ENCODE data around the gene RABL2A. TPM values are rescaled to one million over a fixed set of nuclear protein-coding genes. Genes with fewer than 3 reads are reported as not detected.
"Not testable (repeated sequence)": the region's sequence is repeated elsewhere in the genome, so short reads cannot be mapped to it uniquely, and the experiment has no call there.

The RABL2A gene
- total RNA-seq, 2 experiments from 2014 or later: 11.8 TPM

DNA sequence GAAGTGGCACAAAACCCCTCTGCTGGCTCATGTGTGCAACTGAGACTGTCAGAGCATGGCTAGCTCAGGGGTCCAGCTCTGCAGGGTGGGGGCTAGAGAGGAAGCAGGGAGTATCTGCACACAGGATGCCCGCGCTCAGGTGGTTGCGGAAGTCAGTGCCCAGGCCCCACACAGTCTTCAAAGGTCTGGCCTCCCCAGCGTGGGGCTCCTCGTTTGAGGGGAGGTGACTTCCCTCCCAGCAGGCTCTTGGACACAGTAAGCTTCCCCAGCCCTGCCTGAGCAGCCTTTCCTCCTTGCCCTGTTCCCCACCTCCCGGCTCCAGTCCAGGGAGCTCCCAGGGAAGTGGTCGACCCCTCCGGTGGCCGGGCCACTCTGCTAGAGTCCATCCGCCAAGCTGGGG is 29.9 kb upstream of the RABL2A start:
- H3K4me1 Mint-ChIP-seq (ENCODE audit: low read depth); H3K27ac Mint-ChIP-seq; DNase-seq; H3K36me3 Mint-ChIP-seq (ENCODE audit: low read depth); H3K4me3 Mint-ChIP-seq; H3K9me3 Mint-ChIP-seq; POLR2A ChIA-PET; CTCF ChIA-PET; ATAC-seq; intact Hi-C loops (cut with micrococcal nuclease); H3K27me3 Mint-ChIP-seq: not testable (repeated sequence)

DNA sequence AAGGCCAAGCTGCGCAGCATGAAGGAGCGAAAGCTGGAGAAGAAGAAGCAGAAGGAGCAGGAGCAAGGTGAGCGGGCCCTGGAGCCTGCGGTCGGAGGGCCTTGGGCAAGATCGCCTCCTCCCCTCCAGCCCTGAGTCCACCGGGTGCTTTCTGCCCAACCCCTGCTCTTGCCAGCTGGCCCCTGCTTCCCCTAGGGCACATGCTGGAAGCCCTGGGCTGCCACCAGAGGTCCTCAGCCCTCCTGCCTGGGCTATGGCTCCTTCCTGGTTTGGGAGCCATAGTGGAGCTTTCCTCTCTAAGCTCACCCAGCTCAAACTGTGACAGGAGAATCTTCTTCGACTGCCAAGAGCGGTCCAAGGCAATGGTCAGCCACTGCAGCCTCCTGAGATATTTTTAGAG is 29.5 kb upstream of the RABL2A start:
- intact Hi-C loops (cut with micrococcal nuclease); CTCF ChIA-PET: not testable (repeated sequence)

DNA sequence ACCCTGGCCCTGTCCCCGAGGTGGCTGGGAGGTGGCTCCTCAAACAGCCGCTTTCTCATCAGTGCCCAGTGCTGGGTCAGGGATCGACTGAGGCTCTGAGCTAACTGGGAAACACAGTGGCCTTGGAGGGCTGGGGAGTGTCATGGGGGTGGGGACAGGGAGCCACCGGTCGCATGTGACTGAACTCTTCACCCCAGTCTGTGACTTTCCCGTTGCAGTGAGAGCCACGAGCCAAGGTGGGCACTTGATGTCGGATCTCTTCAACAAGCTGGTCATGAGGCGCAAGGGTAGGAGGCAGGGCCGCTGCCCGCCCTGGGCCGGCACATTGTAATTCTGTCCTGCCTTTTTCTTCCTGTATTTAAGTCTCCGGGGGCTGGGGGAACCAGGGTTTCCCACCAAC is 28.9 kb upstream of the RABL2A start:
- CTCF ChIA-PET; H3K27me3 Mint-ChIP-seq; H3K9me3 Mint-ChIP-seq; H3K27ac Mint-ChIP-seq; intact Hi-C loops (cut with micrococcal nuclease); H3K36me3 Mint-ChIP-seq (ENCODE audit: low read depth); ATAC-seq; H3K4me1 Mint-ChIP-seq (ENCODE audit: low read depth); H3K4me3 Mint-ChIP-seq; POLR2A ChIA-PET; DNase-seq: not testable (repeated sequence)

More for the DNA sequence above, 29.5 kb upstream of the RABL2A start:
- POLR2A ChIA-PET; H3K27ac Mint-ChIP-seq; H3K4me3 Mint-ChIP-seq; H3K27me3 Mint-ChIP-seq; H3K9me3 Mint-ChIP-seq; H3K4me1 Mint-ChIP-seq (ENCODE audit: low read depth); H3K36me3 Mint-ChIP-seq (ENCODE audit: low read depth); ATAC-seq: not testable (repeated sequence)
- peak; percentile 21 for DNase-seq

DNA sequence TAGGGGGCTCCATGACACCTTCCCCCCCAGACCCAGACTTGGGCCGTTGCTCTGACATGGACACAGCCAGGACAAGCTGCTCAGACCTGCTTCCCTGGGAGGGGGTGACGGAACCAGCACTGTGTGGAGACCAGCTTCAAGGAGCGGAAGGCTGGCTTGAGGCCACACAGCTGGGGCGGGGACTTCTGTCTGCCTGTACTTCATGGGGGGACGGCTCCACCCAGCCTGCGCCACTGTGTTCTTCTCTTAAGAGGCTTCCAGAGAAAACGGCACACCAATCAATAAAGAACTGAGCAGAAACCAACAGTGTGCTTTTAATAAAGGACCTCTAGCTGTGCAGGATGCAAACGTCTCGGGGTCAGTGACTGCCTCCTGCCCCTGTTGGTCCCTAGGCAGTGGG is 28.3 kb upstream of the RABL2A start:
- POLR2A ChIA-PET; H3K4me3 Mint-ChIP-seq; H3K4me1 Mint-ChIP-seq (ENCODE audit: low read depth); intact Hi-C loops (cut with micrococcal nuclease); H3K36me3 Mint-ChIP-seq (ENCODE audit: low read depth); H3K27me3 Mint-ChIP-seq; CTCF ChIA-PET; ATAC-seq; H3K27ac Mint-ChIP-seq; H3K9me3 Mint-ChIP-seq; DNase-seq: not testable (repeated sequence)

DNA sequence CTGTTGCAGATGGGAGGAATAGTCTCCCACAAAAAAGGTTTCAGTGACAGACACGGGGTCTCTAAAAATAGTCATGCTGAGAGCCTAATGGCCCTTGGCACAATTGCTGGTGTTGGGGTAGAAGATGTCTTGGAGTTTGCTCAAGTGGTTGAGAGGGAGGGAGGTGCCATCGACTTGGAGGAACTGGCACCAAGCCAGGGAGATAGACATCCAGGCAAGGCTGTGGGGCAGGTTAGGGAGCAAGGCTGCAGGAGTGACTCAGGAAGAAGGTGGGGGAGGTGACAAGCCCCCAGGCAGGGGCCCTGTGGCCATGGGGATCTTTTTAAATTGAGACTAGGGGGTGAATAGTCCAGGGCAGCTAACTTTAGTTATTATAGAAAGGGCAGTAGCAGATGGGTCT is 27.9 kb upstream of the RABL2A start:
- H3K36me3 Mint-ChIP-seq (ENCODE audit: low read depth); POLR2A ChIA-PET; ATAC-seq; H3K4me3 Mint-ChIP-seq; CTCF ChIA-PET; H3K27ac Mint-ChIP-seq; H3K9me3 Mint-ChIP-seq; DNase-seq; H3K27me3 Mint-ChIP-seq; H3K4me1 Mint-ChIP-seq (ENCODE audit: low read depth); intact Hi-C loops (cut with micrococcal nuclease): not testable (repeated sequence)

DNA sequence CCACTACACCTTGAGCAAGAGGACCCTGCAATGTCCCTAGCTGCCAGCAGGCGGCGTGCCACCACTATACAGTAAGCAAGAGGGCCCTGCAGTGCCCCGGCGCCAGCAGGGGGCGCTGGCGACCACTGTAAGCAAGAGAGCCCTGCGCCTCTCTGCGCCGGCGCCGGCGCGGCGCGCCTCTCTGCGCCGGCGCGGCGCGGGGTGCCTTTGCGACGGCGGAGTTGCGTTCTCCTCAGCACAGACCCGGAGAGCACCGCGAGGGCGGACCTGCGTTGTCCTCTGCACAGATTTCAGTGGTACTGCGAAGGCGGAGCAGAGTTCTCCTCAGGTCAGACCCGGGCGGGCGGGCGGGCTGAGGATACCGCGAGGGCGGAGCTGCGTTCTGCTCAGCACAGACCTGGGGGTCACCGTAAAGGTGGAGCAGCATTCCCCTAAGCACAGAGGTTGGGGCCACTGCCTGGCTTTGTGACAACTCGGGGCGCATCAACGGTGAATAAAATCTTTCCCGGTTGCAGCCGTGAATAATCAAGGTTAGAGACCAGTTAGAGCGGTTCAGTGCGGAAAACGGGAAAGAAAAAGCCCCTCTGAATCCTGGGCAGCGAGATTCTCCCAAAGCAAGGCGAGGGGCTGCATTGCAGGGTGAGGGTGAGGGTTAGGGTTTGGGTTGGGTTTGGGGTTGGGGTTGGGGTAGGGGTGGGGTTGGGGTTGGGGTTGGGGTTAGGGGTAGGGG is 24.9 kb upstream of the RABL2A start:
- POLR2A ChIA-PET; H3K4me1 Mint-ChIP-seq (ENCODE audit: low read depth); ATAC-seq; H3K27ac Mint-ChIP-seq; H3K9me3 Mint-ChIP-seq; H3K36me3 Mint-ChIP-seq (ENCODE audit: low read depth); H3K27me3 Mint-ChIP-seq; H3K4me3 Mint-ChIP-seq: not testable (repeated sequence)
- TF ChIP-seq, protein P1, sequence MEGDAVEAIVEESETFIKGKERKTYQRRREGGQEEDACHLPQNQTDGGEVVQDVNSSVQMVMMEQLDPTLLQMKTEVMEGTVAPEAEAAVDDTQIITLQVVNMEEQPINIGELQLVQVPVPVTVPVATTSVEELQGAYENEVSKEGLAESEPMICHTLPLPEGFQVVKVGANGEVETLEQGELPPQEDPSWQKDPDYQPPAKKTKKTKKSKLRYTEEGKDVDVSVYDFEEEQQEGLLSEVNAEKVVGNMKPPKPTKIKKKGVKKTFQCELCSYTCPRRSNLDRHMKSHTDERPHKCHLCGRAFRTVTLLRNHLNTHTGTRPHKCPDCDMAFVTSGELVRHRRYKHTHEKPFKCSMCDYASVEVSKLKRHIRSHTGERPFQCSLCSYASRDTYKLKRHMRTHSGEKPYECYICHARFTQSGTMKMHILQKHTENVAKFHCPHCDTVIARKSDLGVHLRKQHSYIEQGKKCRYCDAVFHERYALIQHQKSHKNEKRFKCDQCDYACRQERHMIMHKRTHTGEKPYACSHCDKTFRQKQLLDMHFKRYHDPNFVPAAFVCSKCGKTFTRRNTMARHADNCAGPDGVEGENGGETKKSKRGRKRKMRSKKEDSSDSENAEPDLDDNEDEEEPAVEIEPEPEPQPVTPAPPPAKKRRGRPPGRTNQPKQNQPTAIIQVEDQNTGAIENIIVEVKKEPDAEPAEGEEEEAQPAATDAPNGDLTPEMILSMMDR (IDR thresholded peaks at IDR 0.05): peak; percentile 67
- intact Hi-C loops (cut with micrococcal nuclease): loop anchor here (5.0 kb wide), 1 partner anchor 90 kb away; no protein-coding TSS in a partner anchor
- DNase-seq: peak; percentile 88
- CTCF ChIA-PET: interaction anchor here (0.6 kb wide), 1 partner anchor 349 kb away, joined by 3 read pairs; no protein-coding TSS in a partner anchor

DNA sequence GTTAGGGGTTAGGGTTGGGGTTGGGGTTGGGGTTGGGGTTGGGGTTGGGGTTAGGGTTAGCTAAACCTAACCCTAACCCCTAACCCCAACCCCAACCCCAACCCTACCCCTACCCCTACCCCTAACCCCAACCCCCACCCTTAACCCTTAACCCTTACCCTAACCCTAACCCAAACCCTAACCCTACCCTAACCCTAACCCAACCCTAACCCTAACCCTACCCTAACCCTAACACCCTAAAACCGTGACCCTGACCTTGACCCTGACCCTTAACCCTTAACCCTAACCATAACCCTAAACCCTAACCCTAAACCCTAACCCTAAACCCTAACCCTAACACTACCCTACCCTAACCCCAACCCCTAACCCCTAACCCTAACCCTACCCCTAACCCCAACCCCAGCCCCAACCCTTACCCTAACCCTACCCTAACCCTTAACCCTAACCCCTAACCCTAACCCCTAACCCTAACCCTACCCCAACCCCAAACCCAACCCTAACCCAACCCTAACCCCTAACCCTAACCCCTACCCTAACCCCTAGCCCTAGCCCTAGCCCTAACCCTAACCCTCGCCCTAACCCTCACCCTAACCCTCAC is 24.1 kb upstream of the RABL2A start:
- no peak for ATAC-seq
- Mint-ChIP-seq H3K4me1 (ENCODE audit: low read depth) (peaks cover 7% of the 10 kb centered on the region), H3K27ac (peak overlapping the region; percentile 94), H3K27me3 (no peaks in the 10 kb centered on the region), H3K9me3 (no peaks in the 10 kb centered on the region), H3K4me3 (peak overlapping the region; percentile 92), H3K36me3 (ENCODE audit: low read depth) (peaks cover 1% of the 10 kb centered on the region)
- POLR2A ChIA-PET: interaction anchor here (1.5 kb wide), 1 partner anchor 97 kb away, joined by 3 read pairs; no protein-coding TSS in a partner anchor
- intact Hi-C loops (cut with micrococcal nuclease): loop anchor here (5.0 kb wide), 1 partner anchor 89 kb away; no protein-coding TSS in a partner anchor
- CTCF ChIA-PET: interaction anchor here (0.7 to 2.4 kb wide), 4 partner anchors 89 to 104 kb away, joined by 3 to 16 read pairs (median 8); no protein-coding TSS in a partner anchor
- TF ChIP-seq, protein P1 (IDR thresholded peaks at IDR 0.05): no peak
- DNase-seq: no peak

DNA sequence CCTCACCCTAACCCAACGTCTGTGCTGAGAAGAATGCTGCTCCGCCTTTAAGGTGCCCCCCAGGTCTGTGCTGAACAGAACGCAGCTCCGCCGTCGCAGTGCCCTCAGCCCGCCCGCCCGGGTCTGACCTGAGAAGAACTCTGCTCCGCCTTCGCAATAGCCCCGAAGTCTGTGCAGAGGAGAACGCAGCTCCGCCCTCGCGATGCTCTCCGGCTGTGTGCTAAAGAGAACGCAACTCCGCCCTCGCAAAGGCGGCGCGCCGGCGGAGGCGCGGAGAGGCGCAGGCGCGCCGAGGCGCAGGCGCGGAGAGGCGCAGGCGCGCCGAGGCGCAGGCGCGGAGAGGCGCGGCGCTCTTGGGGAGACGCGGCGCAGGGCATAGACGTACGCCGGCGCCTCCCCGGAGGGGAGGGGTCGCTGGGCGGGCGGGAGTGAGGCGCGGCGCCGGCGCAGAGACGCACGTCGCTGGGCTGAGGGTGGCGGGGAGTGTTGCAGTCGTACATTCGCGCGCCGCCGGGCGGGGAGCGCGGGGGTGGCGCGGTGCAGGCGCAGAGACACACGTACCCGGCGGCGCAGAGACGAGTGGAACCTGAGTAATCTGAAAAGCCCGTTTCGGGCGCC is 23.5 kb upstream of the RABL2A start:
- Mint-ChIP-seq H3K27ac (peak overlapping the region; percentile 98), H3K4me3 (peak overlapping the region; percentile 92)
- not testable (repeated sequence) for H3K27me3 Mint-ChIP-seq; H3K9me3 Mint-ChIP-seq; H3K4me1 Mint-ChIP-seq (ENCODE audit: low read depth); H3K36me3 Mint-ChIP-seq (ENCODE audit: low read depth)
- POLR2A ChIA-PET: interaction anchor here (1.5 kb wide), 1 partner anchor 97 kb away, joined by 3 read pairs; no protein-coding TSS in a partner anchor
- ATAC-seq (peak; percentile 98), DNase-seq (peak; percentile 93)
- intact Hi-C loops (cut with micrococcal nuclease): loop anchor here (5.0 kb wide), 1 partner anchor 89 kb away; no protein-coding TSS in a partner anchor
- CTCF ChIA-PET: interaction anchor here (0.7 to 2.4 kb wide), 9 partner anchors 74 to 153 kb away, joined by 3 to 16 read pairs (median 4); partner anchors contain the start of gene SLC35F5
